GM20000 (cell line): Measurements from ENCODE around the gene STARD13.

ENCODE experiments used
- DNase-seq: peaks from one replicate; pipeline ENCODE4 v3.0.0; 2012; ENCODE audit warnings: low spot score
- TF ChIP-seq, protein P1 (sequence below): IDR thresholded peaks from 2 replicates; pipeline ENCODE4 v1.5.1; 2012; ENCODE audit warnings: mild to moderate bottlenecking, control low read depth; ENCODE audit errors: extremely low read depth, missing control alignments

STARD13 gene

DNA sequence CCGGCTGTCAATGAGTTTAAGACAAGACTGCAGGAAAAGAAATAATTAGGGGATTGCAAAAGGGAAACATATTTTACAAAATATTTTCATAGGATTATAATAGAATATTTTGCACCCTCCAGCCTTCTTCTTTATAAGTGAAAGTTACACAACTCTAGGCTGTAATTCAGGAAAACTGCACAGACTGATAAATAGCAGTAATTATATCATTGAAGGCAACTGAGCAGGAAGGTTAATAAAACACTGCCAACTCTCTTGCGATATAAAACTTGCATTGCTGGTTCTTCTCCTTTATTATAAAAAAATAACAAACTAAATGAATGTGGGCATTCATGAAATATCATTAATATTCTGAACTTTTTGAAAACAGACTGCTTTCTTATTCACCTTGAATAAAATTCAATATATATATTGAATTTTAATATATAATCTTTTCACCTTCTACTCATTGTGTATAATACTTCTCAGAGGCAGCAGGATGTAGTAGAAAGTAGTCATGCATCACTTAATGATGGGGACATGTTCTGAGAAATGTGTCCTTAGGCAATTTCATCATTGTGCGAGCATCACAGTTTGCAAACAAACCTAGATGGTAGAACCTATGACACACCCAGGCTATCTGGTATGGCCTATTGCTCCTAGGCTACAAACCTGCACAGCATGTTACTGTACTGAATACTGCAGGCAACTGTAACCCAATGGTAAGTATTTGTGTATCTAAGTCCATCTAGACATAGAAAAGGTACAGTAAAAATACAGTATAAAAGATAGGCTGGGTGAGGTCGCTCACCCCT is 24.9 kb upstream of the STARD13 start:
- no peak for DNase-seq
- TF ChIP-seq, protein P1, sequence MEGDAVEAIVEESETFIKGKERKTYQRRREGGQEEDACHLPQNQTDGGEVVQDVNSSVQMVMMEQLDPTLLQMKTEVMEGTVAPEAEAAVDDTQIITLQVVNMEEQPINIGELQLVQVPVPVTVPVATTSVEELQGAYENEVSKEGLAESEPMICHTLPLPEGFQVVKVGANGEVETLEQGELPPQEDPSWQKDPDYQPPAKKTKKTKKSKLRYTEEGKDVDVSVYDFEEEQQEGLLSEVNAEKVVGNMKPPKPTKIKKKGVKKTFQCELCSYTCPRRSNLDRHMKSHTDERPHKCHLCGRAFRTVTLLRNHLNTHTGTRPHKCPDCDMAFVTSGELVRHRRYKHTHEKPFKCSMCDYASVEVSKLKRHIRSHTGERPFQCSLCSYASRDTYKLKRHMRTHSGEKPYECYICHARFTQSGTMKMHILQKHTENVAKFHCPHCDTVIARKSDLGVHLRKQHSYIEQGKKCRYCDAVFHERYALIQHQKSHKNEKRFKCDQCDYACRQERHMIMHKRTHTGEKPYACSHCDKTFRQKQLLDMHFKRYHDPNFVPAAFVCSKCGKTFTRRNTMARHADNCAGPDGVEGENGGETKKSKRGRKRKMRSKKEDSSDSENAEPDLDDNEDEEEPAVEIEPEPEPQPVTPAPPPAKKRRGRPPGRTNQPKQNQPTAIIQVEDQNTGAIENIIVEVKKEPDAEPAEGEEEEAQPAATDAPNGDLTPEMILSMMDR = no peak

- TF ChIP-seq, protein P1 = no peak
- no peak for DNase-seq
Observed at GRCh38 chr13:33308863-33309262, 23.3 kb upstream of the STARD13 start.

- TF ChIP-seq, protein P1 = no peak
- no peak for DNase-seq
Observed at GRCh38 chr13:33307843-33308242, 22.3 kb upstream of the STARD13 start.

- TF ChIP-seq, protein P1 = no peak
- DNase-seq = no peak
Observed at GRCh38 chr13:33303855-33304597, 18.5 kb upstream of the STARD13 start.

DNA sequence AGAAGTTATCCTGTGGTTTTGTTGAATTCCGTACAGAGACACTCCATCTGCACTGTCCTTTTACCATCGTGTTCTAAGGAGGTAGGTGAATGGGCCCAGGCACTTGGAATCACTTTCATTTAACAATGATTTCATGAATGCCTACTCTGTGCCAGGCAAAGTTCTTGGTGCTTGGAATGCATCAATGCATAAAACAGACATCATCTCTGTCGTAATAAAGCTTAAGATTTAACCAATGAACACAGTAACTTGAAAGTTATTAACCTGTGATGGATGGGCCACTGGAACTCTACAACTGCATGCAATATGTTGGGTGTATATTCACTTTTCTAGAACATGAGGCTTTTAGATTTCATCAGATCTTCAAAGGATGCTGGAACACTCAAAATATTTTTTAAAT is 14.1 kb upstream of the STARD13 start:
- no peak for DNase-seq
- TF ChIP-seq, protein P1 = no peak

- DNase-seq = no peak
- TF ChIP-seq, protein P1 = no peak
Observed at GRCh38 chr13:33296793-33297425, 11.4 kb upstream of the STARD13 start.

DNA sequence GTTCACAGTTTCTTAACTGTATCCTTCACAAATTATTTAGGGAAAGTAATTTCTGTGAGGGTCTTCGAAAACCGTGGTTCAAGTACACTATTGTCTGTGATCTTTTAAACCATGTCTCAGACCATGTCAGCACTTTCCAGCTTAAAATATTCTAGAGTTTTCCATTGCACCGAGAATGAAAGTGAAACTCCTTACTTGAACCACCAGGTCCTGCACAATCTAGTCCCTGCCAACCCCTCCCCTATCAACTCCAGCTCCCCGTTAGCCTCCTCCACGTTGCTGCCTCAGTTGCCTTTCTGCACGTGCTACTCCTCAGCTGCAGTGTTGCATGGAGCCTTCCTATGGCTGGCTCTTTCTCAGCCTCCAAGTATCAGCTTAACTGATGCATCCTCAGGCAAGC is 7.2 kb upstream of the STARD13 start:
- TF ChIP-seq, protein P1 = no peak
- DNase-seq = no peak
